IMR-90 (cell line): Measurements from ENCODE around the gene ADM5. TPM values are rescaled to one million over a fixed set of nuclear protein-coding genes. Genes with fewer than 3 reads are reported as not detected.

ENCODE experiments used
- ATAC-seq: fragments of 200-7000 bp; cut with Tn5 transposase; 2 replicates; pipeline ENCODE4 v1.9.1; 2020; ENCODE audit warnings: low read depth, mild to moderate bottlenecking, moderate library complexity
- BruUV-seq: library from RNA; stranded (reverse); fragments of 400-500 nt; replicated peaks from 2 replicates; lab custom pipeline; 2021; lab: Mats Ljungman, UMichigan
- CTCF ChIA-PET: fragments of 300-600 bp; formaldehyde crosslinking; extraction: SDS; loops from one replicate; lab custom pipeline; 2021; ENCODE audit warnings: antibody characterized with exemption; lab: Yijun Ruan, JAX
- POLR2A ChIA-PET: fragments of 300-600 bp; sonication (Branson Sonifier 250); formaldehyde crosslinking; loops from one replicate; lab custom pipeline; 2022; ENCODE audit warnings: antibody characterized with exemption; ENCODE audit not compliant: unreplicated experiment; lab: Charles Lee
- DNase-seq: peaks from one replicate; pipeline ENCODE4 v3.0.0; 2013
- H2AFZ ChIP-seq: replicated peaks from 2 replicates; pipeline ENCODE3; 2013; ENCODE audit warnings: low read length, mild to moderate bottlenecking; ENCODE audit not compliant: poor library complexity
- H2AK5ac ChIP-seq: 2 replicates; pipeline ENCODE4 v1.6.1; 2013; ENCODE audit warnings: low read depth, low read length, inconsistent platforms
- H2AK9ac ChIP-seq: replicated peaks from 2 replicates; pipeline ENCODE3; 2013; ENCODE audit warnings: mild to moderate bottlenecking, low read depth, low read length, moderate library complexity; ENCODE audit not compliant: poor library complexity
- H2BK120ac ChIP-seq: 2 replicates; pipeline ENCODE4 v1.6.1; 2013; ENCODE audit warnings: low read depth, low read length, inconsistent platforms
- H2BK15ac ChIP-seq: 3 replicates; pipeline ENCODE4 v1.6.1; 2013; ENCODE audit warnings: low read depth, low read length, inconsistent platforms
- H2BK20ac ChIP-seq: 2 replicates; pipeline ENCODE4 v1.6.1; 2013; ENCODE audit warnings: low read depth, mild to moderate bottlenecking, inconsistent platforms, low read length, moderate library complexity
- H2BK5ac ChIP-seq: 2 replicates; pipeline ENCODE4 v1.6.1; 2013; ENCODE audit warnings: mild to moderate bottlenecking, low read depth, low read length, inconsistent platforms; ENCODE audit not compliant: poor library complexity, severe bottlenecking
- H3K14ac ChIP-seq: replicated peaks from 2 replicates; pipeline ENCODE4 v1.6.1; 2013; ENCODE audit warnings: low read depth, low read length, inconsistent platforms
- H3K18ac ChIP-seq: 2 replicates; pipeline ENCODE4 v1.6.1; 2013; ENCODE audit warnings: low read depth, low read length, control low read depth
- H3K23ac ChIP-seq: 2 replicates; pipeline ENCODE4 v1.6.1; 2013; ENCODE audit warnings: low read depth, low read length, inconsistent platforms
- H3K27ac ChIP-seq: 2 replicates; pipeline ENCODE4 v1.5.1; 2013; ENCODE audit warnings: mild to moderate bottlenecking, control low read depth, low read length; ENCODE audit not compliant: insufficient read depth
- H3K27me3 ChIP-seq: 2 replicates; pipeline ENCODE4 v1.6.1; 2013; ENCODE audit warnings: low read length; ENCODE audit not compliant: control insufficient read depth, insufficient read depth
- H3K36me3 ChIP-seq: 2 replicates; pipeline ENCODE4 v1.6.1; 2013; ENCODE audit warnings: low read length, mixed read lengths; ENCODE audit not compliant: control insufficient read depth, insufficient read depth
- H3K4ac ChIP-seq: 2 replicates; pipeline ENCODE4 v1.6.1; 2013; ENCODE audit warnings: low read depth, low read length, inconsistent platforms
- H3K4me1 ChIP-seq: 2 replicates; pipeline ENCODE4 v1.6.1; 2013; ENCODE audit warnings: low read length, mixed read lengths; ENCODE audit not compliant: control insufficient read depth, insufficient read depth
- H3K4me2 ChIP-seq: 2 replicates; pipeline ENCODE4 v1.6.1; 2013; ENCODE audit warnings: low read depth, mild to moderate bottlenecking, control low read depth, low read length, moderate library complexity
- H3K4me3 ChIP-seq: 2 replicates; pipeline ENCODE4 v1.5.1; 2013; ENCODE audit warnings: low read depth, mild to moderate bottlenecking, control low read depth, low read length, moderate library complexity; ENCODE audit not compliant: insufficient read depth
- H3K56ac ChIP-seq: 2 replicates; pipeline ENCODE4 v1.6.1; 2013; ENCODE audit warnings: low read length, inconsistent platforms; ENCODE audit not compliant: insufficient read depth; ENCODE audit errors: extremely low read depth
- H3K79me1 ChIP-seq, 2 experiments: 2 replicates each; pipeline ENCODE4 v1.6.1; 2013; ENCODE audit warnings: low read length in 2 of 2, inconsistent platforms in 1 of 2, low read depth in 1 of 2
- H3K9ac ChIP-seq: 2 replicates; pipeline ENCODE4 v1.6.1; 2013; ENCODE audit warnings: low read depth, low read length, control low read depth
- H3K9me1 ChIP-seq: 2 replicates; pipeline ENCODE4 v1.6.1; 2013; ENCODE audit warnings: low read length, inconsistent platforms; ENCODE audit not compliant: insufficient read depth
- H3K9me3 ChIP-seq: 2 replicates; pipeline ENCODE4 v1.6.1; 2013; ENCODE audit warnings: low read length; ENCODE audit not compliant: control insufficient read depth, insufficient read depth
- H4K20me1 ChIP-seq: 2 replicates; pipeline ENCODE4 v1.6.1; 2013; ENCODE audit warnings: low read length, inconsistent platforms; ENCODE audit not compliant: insufficient read depth
- H4K5ac ChIP-seq: 2 replicates; pipeline ENCODE4 v1.6.1; 2013; ENCODE audit warnings: mild to moderate bottlenecking, low read depth, low read length, control low read depth
- H4K8ac ChIP-seq, 2 experiments: 2 replicates each; pipeline ENCODE4 v1.6.1; 2013; ENCODE audit warnings: low read depth in 2 of 2, low read length in 2 of 2, control low read depth in 1 of 2, inconsistent platforms in 1 of 2
- H4K91ac ChIP-seq: 2 replicates; pipeline ENCODE4 v1.6.1; 2013; ENCODE audit warnings: low read depth, low read length, inconsistent platforms; ENCODE audit not compliant: insufficient read depth
- CEBPB ChIP-seq: IDR thresholded peaks from 2 replicates; pipeline ENCODE4 v1.6.1; 2012; ENCODE audit warnings: low read depth, low read length, improper control_type of control experiment
- CHD1 ChIP-seq: IDR thresholded peaks from 2 replicates; pipeline ENCODE4 v1.6.1; 2012; ENCODE audit warnings: low read depth, low read length, improper control_type of control experiment
- CTCF ChIP-seq: conservative IDR thresholded peaks from 2 replicates; pipeline ENCODE4 v1.5.1; 2012; ENCODE audit warnings: mild to moderate bottlenecking, low read depth, low read length, improper control_type of control experiment
- NFE2L2 ChIP-seq: fragments of 150-350 bp; IDR thresholded peaks from 2 replicates; pipeline ENCODE4 v1.6.1; 2016; ENCODE audit warnings: low read depth, mild to moderate bottlenecking, low read length
- POLR2A ChIP-seq: IDR thresholded peaks from 2 replicates; pipeline ENCODE4 v1.6.1; 2012; ENCODE audit warnings: mild to moderate bottlenecking, low read depth, low read length
- RAD21 ChIP-seq: IDR thresholded peaks from 2 replicates; pipeline ENCODE4 v1.6.1; 2012; ENCODE audit warnings: low read length, improper control_type of control experiment
- SMC3 ChIP-seq: fragments of 150-350 bp; IDR thresholded peaks from 2 replicates; pipeline ENCODE4 v1.6.1; 2016; ENCODE audit warnings: low read depth, mild to moderate bottlenecking, antibody characterized with exemption, low read length, moderate library complexity
- USF2 ChIP-seq: fragments of 150-350 bp; IDR thresholded peaks from 2 replicates; pipeline ENCODE4 v1.6.1; 2017; ENCODE audit warnings: mild to moderate bottlenecking, antibody characterized with exemption, low read length, low read depth
- WGBS, 2 experiments: methylation state at CpG; one replicate each; pipeline versions ENCODE4 v1.1.5 to v1.1.7; 2013; ENCODE audit warnings: missing lambda C conversion rate in 2 of 2; ENCODE audit not compliant: insufficient read length in 1 of 2; ENCODE audit errors: extremely low coverage in 2 of 2; 5-methylcytosine and 5-hydroxymethylcytosine counted together
- dilution Hi-C: fragments of 300-500 bp; cut with HindIII; formaldehyde crosslinking; loops from one replicate; pipeline ENCODE4 v1.14.3; 2018; ENCODE audit warnings: low sequenced_read_pairs; ENCODE audit not compliant: unreplicated experiment
- in situ Hi-C: fragments of 300-500 bp; cut with MboI; formaldehyde crosslinking; loops from 3 replicates; pipeline ENCODE4 v1.14.3; 2019; ENCODE audit warnings: low sequenced_read_pairs, inconsistent platforms, mixed read lengths
- intact Hi-C: fragments of 100-400 bp; cut with micrococcal nuclease; formaldehyde crosslinking; loops from 2 replicates; pipeline ENCODE4 v1.10.0; 2022
- polyA plus RNA-seq, 3 experiments: library from polyadenylated mRNA; depleted of rRNA; stranded (reverse); fragments of >200 nt; gene quantifications; 2 replicates each; pipeline ENCODE4 v1.2.3, GENCODE V29; 2012; ENCODE audit warnings: low replicate concordance in 1 of 3
- total RNA-seq: library from RNA; depleted of rRNA; stranded (reverse); fragments of >200 nt; gene quantifications from 2 replicates; pipeline ENCODE4 v1.2.3, GENCODE V29; 2012

The ADM5 gene
- total and polyA plus RNA-seq, 2 of the 4 experiments (the other 2 are of a cell fraction) = 0.18 to 0.99 TPM

GRCh38 chr19:49680421-49681351 lies 8.7 kb upstream of the ADM5 start:
- Histone ChIP-seq H3K27ac (peak overlapping the region; percentile 46), H3K4me3 (no peak overlapping the region), H4K20me1 (peaks cover 54% of the 10 kb centered on the region), H3K4ac (peak overlapping the region; percentile 74), H4K5ac (peak overlapping the region; percentile 79), H2BK20ac (no peak overlapping the region), H3K36me3 (peaks cover 29% of the 10 kb centered on the region), H2AK5ac (peak overlapping the region; percentile 86), H4K91ac (peak overlapping the region; percentile 31; the same call in 1 of the 2 replicates), H3K9me1 (peaks cover 3% of the 10 kb centered on the region; the same call in 1 of the 2 replicates), H3K23ac (peak overlapping the region; percentile 31; the same call in 1 of the 2 replicates), H3K4me2 (peak overlapping the region; percentile 61), H3K9ac (peak overlapping the region; percentile 57), H3K56ac (no peak overlapping the region), H2AFZ (peak overlapping the region; percentile 84), H3K27me3 (no peaks in the 10 kb centered on the region), H3K9me3 (no peaks in the 10 kb centered on the region), H2AK9ac (peak overlapping the region; percentile 68), H2BK120ac (no peak overlapping the region), H3K4me1 (peaks cover 13% of the 10 kb centered on the region), H3K79me1 (peaks cover 19 to 67% of the 10 kb centered on the region in 2 experiments), H3K18ac (no peak overlapping the region), H2BK5ac (peak overlapping the region; percentile 49), H4K8ac (peak overlapping the region in 1 of 2 experiments; percentile 83; a peak in 1 of 4 replicates), H3K14ac (peak overlapping the region; percentile 56; the same call in 1 of the 2 replicates), H2BK15ac (no peak overlapping the region)
- DNase-seq (peak; percentile 78), ATAC-seq (peak; percentile 19)
- in situ Hi-C loops (loop anchor here (10.0 kb wide), 1 partner anchor 174 kb away; the partner anchor contains the start of gene PTOV1), dilution Hi-C loops (no loop called here), intact Hi-C loops (loop anchor here (5.0 kb wide), 1 partner anchor 108 kb away; no protein-coding TSS in a partner anchor)
- ChIA-PET POLR2A (no interaction called here), CTCF (interaction anchor here (0.6 to 0.9 kb wide), 5 partner anchors 9 to 56 kb away, joined by 3 to 5 read pairs (median 3); partner anchors contain the start of genes ADM5, BCL2L12 and IRF3)
- no TSS peak for BruUV-seq
- TF ChIP-seq NFE2L2 = no peak
- TF ChIP-seq RAD21 = peak; percentile 81
- no peak for TF ChIP-seq USF2
- TF ChIP-seq CHD1 = no peak
- no peak for TF ChIP-seq POLR2A
- TF ChIP-seq CTCF = peak; percentile 98
- peak; percentile 63 for TF ChIP-seq SMC3
- TF ChIP-seq CEBPB = no peak
- 93% methylated on average over 3 of the region's 40 CpGs; no CpG with 5 or more reads in 1 of the 2 experiments for WGBS, 2 experiments
